HEK293 (cell line): Measurements from ENCODE around the gene NPHP1.

Experiments used
- CTCF ChIA-PET: fragments of 350-600 bp; formaldehyde crosslinking; extraction: SDS; loops from one replicate; lab custom pipeline; 2021; ENCODE audit warnings: antibody characterized with exemption; lab: Yijun Ruan, JAX
- POLR2A ChIA-PET: fragments of 300-600 bp; formaldehyde crosslinking; extraction: SDS; loops from one replicate; lab custom pipeline; 2020; ENCODE audit warnings: antibody characterized with exemption, inconsistent platforms; lab: Yijun Ruan, JAX
- H3K27ac ChIP-seq: fragments of 200-500 bp; sonication (Bioruptor generic); 2 replicates; pipeline ENCODE4 v1.5.1; 2014; ENCODE audit warnings: low read depth, low read length, control low read depth, inconsistent platforms; ENCODE audit errors: extremely low read depth
- H3K36me3 ChIP-seq, 2 experiments: fragments of 200-500 bp in 1 of 2; sonication (Bioruptor generic) in 1 of 2; 1 replicate in 1 of 2; 2 replicates in 1 of 2; pipeline ENCODE4 v1.5.1; 2014 to 2017; ENCODE audit warnings: inconsistent platforms in 2 of 2, low read length in 2 of 2; ENCODE audit not compliant: control insufficient read depth in 2 of 2, insufficient read depth in 1 of 2
- H3K4me1 ChIP-seq: fragments of 200-500 bp; sonication (Bioruptor generic); 2 replicates; pipeline ENCODE4 v1.5.1; 2014; ENCODE audit warnings: mild to moderate bottlenecking, low read length, inconsistent platforms; ENCODE audit not compliant: control insufficient read depth, insufficient read depth
- H3K4me3 ChIP-seq: 2 replicates; pipeline ENCODE4 v1.5.1; 2011; ENCODE audit warnings: low read depth, mild to moderate bottlenecking, control low read depth, low read length, moderate library complexity
- H3K9me3 ChIP-seq: fragments of 200-500 bp; sonication (Bioruptor generic); 2 replicates; pipeline ENCODE4 v1.5.1; 2014; ENCODE audit warnings: low read depth, low read length, inconsistent platforms; ENCODE audit not compliant: control insufficient read depth, insufficient read depth
- GLI2 ChIP-seq: fragments of 450-650 bp; formaldehyde crosslinking; IDR thresholded peaks from 2 replicates; pipeline ENCODE4; 2017; ENCODE audit warnings: missing biosample characterization, missing genetic modification characterization, low read depth, borderline replicate concordance
- HOXA7 ChIP-seq: sonication (generic); formaldehyde crosslinking; IDR thresholded peaks from 2 replicates; pipeline ENCODE4 v1.8.1; 2022; ENCODE audit warnings: missing genetic modification reagents, borderline replicate concordance
- HOXD13 ChIP-seq: sonication (generic); formaldehyde crosslinking; IDR thresholded peaks from 2 replicates; pipeline ENCODE4 v1.8.0; 2022; ENCODE audit warnings: missing genetic modification reagents, borderline replicate concordance
- PRDM10 ChIP-seq: fragments of 450-650 bp; formaldehyde crosslinking; IDR thresholded peaks from 2 replicates; pipeline ENCODE4 v1.5.1; 2016; ENCODE audit warnings: missing biosample characterization, missing genetic modification characterization
- WT1 ChIP-seq: fragments of 450-650 bp; formaldehyde crosslinking; IDR thresholded peaks from 2 replicates; pipeline ENCODE4 v1.5.1; 2016; ENCODE audit warnings: missing biosample characterization, missing genetic modification characterization
- ZBTB26 ChIP-seq: fragments of 450-650 bp; formaldehyde crosslinking; optimal IDR thresholded peaks from 2 replicates; pipeline ENCODE3; 2016; ENCODE audit warnings: missing biosample characterization, mild to moderate bottlenecking, missing genetic modification characterization
- ZNF214 ChIP-seq: fragments of 450-650 bp; formaldehyde crosslinking; IDR thresholded peaks from 2 replicates; pipeline ENCODE4 v1.5.1; 2017; ENCODE audit warnings: missing biosample characterization, mild to moderate bottlenecking, missing genetic modification characterization, borderline replicate concordance
- ZNF341 ChIP-seq: fragments of 450-650 bp; formaldehyde crosslinking; IDR thresholded peaks from 2 replicates; pipeline ENCODE4; 2016; ENCODE audit warnings: low read depth, missing biosample characterization, missing genetic modification characterization
- ZNF354C ChIP-seq: fragments of 450-650 bp; formaldehyde crosslinking; IDR thresholded peaks from 2 replicates; pipeline ENCODE4 v1.5.1; 2016; ENCODE audit warnings: missing biosample characterization, missing genetic modification characterization, low read depth, borderline replicate concordance
- ZNF416 ChIP-seq: fragments of 450-650 bp; formaldehyde crosslinking; IDR thresholded peaks from 2 replicates; pipeline ENCODE4 v1.5.1; 2016; ENCODE audit warnings: missing biosample characterization, missing genetic modification characterization
- ZNF433 ChIP-seq: fragments of 450-650 bp; formaldehyde crosslinking; IDR thresholded peaks from 2 replicates; pipeline ENCODE4 v1.5.1; 2016; ENCODE audit warnings: missing biosample characterization, missing genetic modification characterization, low read depth
- ZNF513 ChIP-seq: fragments of 450-650 bp; IDR thresholded peaks from 2 replicates; pipeline ENCODE4 v1.5.1; 2018; ENCODE audit warnings: missing biosample characterization, missing genetic modification characterization
- ZNF571 ChIP-seq: fragments of 450-650 bp; formaldehyde crosslinking; IDR thresholded peaks from 2 replicates; pipeline ENCODE4 v1.5.0; 2017; ENCODE audit warnings: missing biosample characterization, missing genetic modification characterization
- ZNF623 ChIP-seq: fragments of 450-650 bp; formaldehyde crosslinking; IDR thresholded peaks from 2 replicates; pipeline ENCODE4 v1.5.1; 2016; ENCODE audit warnings: missing biosample characterization, missing genetic modification characterization
- ZNF624 ChIP-seq: fragments of 450-650 bp; formaldehyde crosslinking; IDR thresholded peaks from 2 replicates; pipeline ENCODE4 v1.5.1; 2017; ENCODE audit warnings: missing biosample characterization, missing genetic modification characterization
- ZNF639 ChIP-seq: fragments of 450-650 bp; formaldehyde crosslinking; IDR thresholded peaks from 2 replicates; pipeline ENCODE4 v1.5.1; 2016; ENCODE audit warnings: missing biosample characterization, missing genetic modification characterization
- ZNF692 ChIP-seq: fragments of 450-650 bp; formaldehyde crosslinking; IDR thresholded peaks from 2 replicates; pipeline ENCODE4 v1.5.1; 2016; ENCODE audit warnings: missing biosample characterization, missing genetic modification characterization

Gene NPHP1

GRCh38 chr2:110140401-110140800 lies 64.4 kb downstream of the NPHP1 start (continued):
- no peak for TF ChIP-seq ZNF639
- TF ChIP-seq HOXA7 (CRISPR knock-in tag): no peak
- no peak for TF ChIP-seq ZBTB26 (tag by site-specific recombination)
- no peak for TF ChIP-seq ZNF214 (tag by site-specific recombination)
- TF ChIP-seq ZNF623: no peak
- no peak for TF ChIP-seq ZNF513 (tag by site-specific recombination)
- TF ChIP-seq PRDM10 (tag by site-specific recombination): no peak
- no peak for TF ChIP-seq ZNF571 (tag by site-specific recombination)
- no peak for TF ChIP-seq ZNF624 (tag by site-specific recombination)

- Histone ChIP-seq H3K9me3 (no peaks in the 10 kb centered on the region), H3K4me3 (no peak overlapping the region), H3K27ac (no peak overlapping the region), H3K4me1 (no peaks in the 10 kb centered on the region), H3K36me3 (no peaks in the 10 kb centered on the region)
- CTCF ChIA-PET: no interaction called here
- TF ChIP-seq ZNF341 (tag by site-specific recombination): no peak
- TF ChIP-seq ZNF692 (tag by site-specific recombination): no peak
- no peak for TF ChIP-seq HOXD13 (CRISPR knock-in tag)
- no peak for TF ChIP-seq ZNF416
- no peak for TF ChIP-seq ZNF433 (tag by site-specific recombination)
- no peak for TF ChIP-seq ZNF354C
- no peak for TF ChIP-seq WT1 (tag by site-specific recombination)
- no peak for TF ChIP-seq GLI2 (tag by site-specific recombination)
- POLR2A ChIA-PET: no interaction called here
Measured at GRCh38 chr2:110134025-110134424, 70.8 kb downstream of the NPHP1 start.
